GM19452 (cell line): ENCODE results near the gene LMO1.

Source experiments
- ATAC-seq: cut with Tn5 transposase; IDR thresholded peaks from one replicate; pipeline ENCODE4 v1.9.1; 2021; ENCODE audit not compliant: unreplicated experiment

LMO1 gene

GRCh38 chr11:8288824-8289491 is 25.3 kb upstream of the LMO1 start:
- ATAC-seq = no peak

GRCh38 chr11:8288166-8288772 is 24.6 kb upstream of the LMO1 start:
- no peak for ATAC-seq

- ATAC-seq = no peak
Observed at GRCh38 chr11:8287703-8288102, 24.0 kb upstream of the LMO1 start.

- no peak for ATAC-seq
Observed at GRCh38 chr11:8287297-8287696, 23.6 kb upstream of the LMO1 start.

GRCh38 chr11:8286886-8287285 is 23.2 kb upstream of the LMO1 start:
- ATAC-seq = no peak

GRCh38 chr11:8285796-8286195 is 22.1 kb upstream of the LMO1 start:
- ATAC-seq = no peak

- ATAC-seq = no peak
Observed at GRCh38 chr11:8285228-8285627, 21.6 kb upstream of the LMO1 start.

- no peak for ATAC-seq
Observed at GRCh38 chr11:8283465-8284230, 20.0 kb upstream of the LMO1 start.

GRCh38 chr11:8283100-8283464 is 19.4 kb upstream of the LMO1 start:
- no peak for ATAC-seq

- ATAC-seq = no peak
Observed at GRCh38 chr11:8282631-8283030, 19.0 kb upstream of the LMO1 start.

- no peak for ATAC-seq
Observed at GRCh38 chr11:8281266-8281665, 17.6 kb upstream of the LMO1 start.

GRCh38 chr11:8277691-8278090 is 14.0 kb upstream of the LMO1 start:
- no peak for ATAC-seq

- ATAC-seq = no peak
Observed at GRCh38 chr11:8276528-8276927, 12.8 kb upstream of the LMO1 start.

- no peak for ATAC-seq
Observed at GRCh38 chr11:8273287-8273686, 9.6 kb upstream of the LMO1 start.

GRCh38 chr11:8271106-8271886 is 7.6 kb upstream of the LMO1 start:
- ATAC-seq = no peak

GRCh38 chr11:8269636-8270035 is 6.0 kb upstream of the LMO1 start:
- no peak for ATAC-seq

- ATAC-seq = no peak
Observed at GRCh38 chr11:8268530-8269400, 5.1 kb upstream of the LMO1 start.

- ATAC-seq = no peak
Observed at GRCh38 chr11:8267831-8268529, 4.3 kb upstream of the LMO1 start.

GRCh38 chr11:8267280-8267679 is 3.6 kb upstream of the LMO1 start:
- no peak for ATAC-seq
